ENCODE results near the gene LHX2. TPM values are rescaled to one million over a fixed set of nuclear protein-coding genes. Genes with fewer than 3 reads are reported as not detected.

LHX2 gene
- total RNA-seq, 2 donors from 2014 or later: not detected

GRCh38 chr9:124082622-124083021 lies 71.1 kb downstream of the LHX2 start:
- no peak for TF ChIP-seq CTCF (IDR thresholded peaks at IDR 0.05)
- H3K27ac ChIP-seq: no peak overlapping the region
- H3K9me3 ChIP-seq: peaks cover 7% of the 10 kb centered on the region
- DNase-seq (ENCODE audit: low spot score) (no peak), ATAC-seq (ENCODE audit: insufficient number of reproducible peaks, low FRiP score, low read depth) (no peak)
- H3K27me3 ChIP-seq (replicated peaks; ENCODE audit: insufficient read depth): no peaks in the 10 kb centered on the region
- no peaks in the 10 kb centered on the region for H3K36me3 ChIP-seq
- peaks cover 0 to 3% of the 10 kb centered on the region in 2 donors for H3K4me1 ChIP-seq (ENCODE audit: control insufficient read depth in 1 of 2, low read depth in 2 of 2)
- no peak overlapping the region for H3K4me3 ChIP-seq

Other genes starting within 250 kb of the LHX2 start
- gene DENND1A, start 81.6 kb upstream of the LHX2 start, total RNA-seq: 10 to 100 TPM; 17.8 to 36.6 TPM
- 10 to 100 TPM; 24.0 to 43.6 TPM for gene NEK6, start 246.2 kb downstream of the LHX2 start, total RNA-seq

Measured in thoracic aorta (tissue), 2 donors.